ENCODE measurements around the gene ESYT2. TPM values are rescaled to one million over a fixed set of nuclear protein-coding genes. Genes with fewer than 3 reads are reported as not detected.

The ESYT2 gene
- polyA plus RNA-seq, 5 donors = 36.8 to 46.4 (median 41.5) TPM

- no peak for DNase-seq
Observed at GRCh38 chr7:158745057-158745715, 84.1 kb downstream of the ESYT2 start.

- DNase-seq = no peak
Observed at GRCh38 chr7:158744070-158744469, 85.2 kb downstream of the ESYT2 start.

GRCh38 chr7:158743219-158743618 lies 86.1 kb downstream of the ESYT2 start:
- DNase-seq = no peak

- no peak for DNase-seq
Observed at GRCh38 chr7:158742065-158742821, 87.1 kb downstream of the ESYT2 start.

GRCh38 chr7:158741294-158741666 lies 88.0 kb downstream of the ESYT2 start:
- DNase-seq = no peak

GRCh38 chr7:158740657-158741293 lies 88.5 kb downstream of the ESYT2 start:
- DNase-seq = no peak

- peak in 1 of 2 donors; percentile 23 for DNase-seq
Observed at GRCh38 chr7:158740013-158740656, 89.2 kb downstream of the ESYT2 start.

GRCh38 chr7:158738841-158739240 lies 90.5 kb downstream of the ESYT2 start:
- no peak for DNase-seq

GRCh38 chr7:158737064-158737695 lies 92.1 kb downstream of the ESYT2 start:
- DNase-seq = no peak

- DNase-seq = no peak
Observed at GRCh38 chr7:158735935-158736334, 93.4 kb downstream of the ESYT2 start.

GRCh38 chr7:158734861-158735260 lies 94.4 kb downstream of the ESYT2 start:
- DNase-seq = no peak

- no peak for DNase-seq
Observed at GRCh38 chr7:158733775-158734494, 95.4 kb downstream of the ESYT2 start.

GRCh38 chr7:158733220-158733519 lies 96.1 kb downstream of the ESYT2 start:
- DNase-seq = no peak

- DNase-seq = no peak
Observed at GRCh38 chr7:158732494-158733219, 96.7 kb downstream of the ESYT2 start.

GRCh38 chr7:158731761-158732160 lies 97.5 kb downstream of the ESYT2 start:
- no peak for DNase-seq

- DNase-seq = peak; percentile 12 to 18
Observed at GRCh38 chr7:158730383-158731346, 98.6 kb downstream of the ESYT2 start.

GRCh38 chr7:158729646-158730382 lies 99.5 kb downstream of the ESYT2 start:
- DNase-seq = no peak

GRCh38 chr7:158728911-158729645 lies 100.2 kb downstream of the ESYT2 start:
- DNase-seq = no peak
